GM21825 (cell line): Measurements from ENCODE around the gene ADISSP.

ENCODE experiments used
- ATAC-seq: cut with Tn5 transposase; IDR thresholded peaks from one replicate; pipeline ENCODE4 v1.9.1; 2021; ENCODE audit warnings: mild to moderate bottlenecking, moderate library complexity; ENCODE audit not compliant: unreplicated experiment

Gene ADISSP

DNA sequence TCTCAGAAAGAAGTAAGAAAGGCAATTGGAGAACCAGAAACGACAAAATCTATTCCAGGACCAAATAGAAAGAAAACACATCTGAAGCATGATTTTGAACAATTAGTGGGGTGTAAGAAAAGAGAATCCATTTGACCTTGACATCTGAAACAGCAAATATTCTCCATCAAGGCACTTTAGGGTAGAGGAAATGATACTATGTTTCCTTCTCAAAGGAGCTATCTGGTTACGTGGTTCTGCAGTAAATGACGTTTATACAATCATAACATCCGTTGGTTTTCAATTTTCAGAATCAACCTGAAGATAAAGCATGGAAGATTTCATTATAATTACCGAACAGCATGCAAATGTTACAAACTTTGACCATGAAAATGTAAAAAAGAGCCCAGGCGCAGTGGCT lies 46.9 kb downstream of the ADISSP start:
- no peak for ATAC-seq

DNA sequence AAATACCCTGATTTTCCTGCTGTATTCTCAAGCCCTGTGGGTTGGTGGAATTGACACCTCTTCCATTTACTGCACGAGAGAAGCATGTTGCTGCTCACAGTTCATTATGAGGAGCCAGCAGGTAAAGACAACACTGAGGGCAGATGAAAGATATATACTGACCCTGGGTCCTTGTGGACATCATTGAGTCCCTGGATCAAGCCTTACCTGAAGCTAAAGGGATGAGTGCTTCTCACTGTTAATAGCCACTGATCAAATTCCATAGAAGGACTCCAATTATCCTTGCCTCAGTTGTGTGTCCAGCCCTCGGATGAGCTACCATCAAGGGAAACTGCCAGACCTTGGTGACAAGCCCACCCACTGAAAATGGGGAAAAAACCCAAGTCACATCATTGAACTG lies 47.5 kb downstream of the ADISSP start:
- ATAC-seq, result no peak

DNA sequence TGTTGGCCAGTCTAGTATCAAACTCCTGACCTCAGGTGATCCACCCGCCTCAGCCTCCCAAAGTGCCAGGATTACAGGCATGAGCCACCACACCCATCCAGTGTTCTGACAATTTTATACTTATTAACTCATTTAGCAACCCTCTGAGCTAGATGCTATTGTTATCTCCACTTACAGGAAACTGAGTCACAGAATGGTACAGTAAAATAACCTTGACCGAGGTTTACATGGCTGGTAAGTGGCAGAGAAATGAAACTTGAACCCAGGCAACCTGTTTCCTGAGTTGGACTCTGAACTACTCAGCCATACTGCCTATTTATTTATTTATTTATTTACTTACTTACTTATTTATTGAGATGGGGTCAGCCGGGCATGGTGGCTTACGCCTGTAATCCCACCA lies 48.5 kb downstream of the ADISSP start:
- ATAC-seq, result no peak

DNA sequence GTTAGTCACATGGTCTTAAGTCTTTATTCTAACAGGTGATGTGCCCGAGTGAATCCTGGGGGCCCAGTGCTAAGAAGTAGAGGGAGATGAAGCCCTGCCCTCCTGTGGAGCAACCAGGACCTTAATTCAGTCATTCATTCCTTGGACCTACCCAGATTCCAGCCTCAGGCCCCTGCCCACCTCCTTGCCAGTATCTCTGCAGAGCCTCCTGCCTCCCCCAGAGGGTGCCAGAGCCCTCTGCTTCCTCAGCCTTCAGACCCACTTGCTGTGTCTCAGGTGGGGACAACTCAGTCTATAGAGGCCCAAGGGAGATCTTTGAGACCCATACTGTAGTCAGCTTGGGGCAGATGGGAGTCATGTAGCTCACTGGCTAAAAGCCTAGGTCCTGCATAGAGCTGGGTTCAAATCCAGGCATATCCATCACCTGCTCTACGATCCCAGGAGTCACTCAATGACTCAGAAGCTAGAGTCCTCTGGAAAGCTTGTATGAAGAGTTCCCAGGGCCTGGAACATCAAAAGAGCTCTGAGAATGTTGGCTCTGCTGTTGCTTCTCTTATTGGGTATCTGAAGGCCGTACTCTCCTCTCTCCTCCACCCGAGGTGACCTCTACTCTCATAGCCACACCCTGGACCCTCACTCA lies 51.2 kb downstream of the ADISSP start:
- no peak for ATAC-seq

- no peak for ATAC-seq
Measured at GRCh38 chr20:3714092-3714491, 53.5 kb downstream of the ADISSP start.

GRCh38 chr20:3712279-3712873 lies 55.2 kb downstream of the ADISSP start, which contains the start of gene SIGLEC1:
Gene SIGLEC1, minus strand, starts transcription at chr20:3712600. Its CDS starts 5,472 bp downstream, at chr20:3707128.
- ATAC-seq, result no peak

- no peak for ATAC-seq
Measured at GRCh38 chr20:3711484-3711941, 56.0 kb downstream of the ADISSP start.

GRCh38 chr20:3710703-3711483 lies 56.7 kb downstream of the ADISSP start:
- ATAC-seq, result no peak

DNA sequence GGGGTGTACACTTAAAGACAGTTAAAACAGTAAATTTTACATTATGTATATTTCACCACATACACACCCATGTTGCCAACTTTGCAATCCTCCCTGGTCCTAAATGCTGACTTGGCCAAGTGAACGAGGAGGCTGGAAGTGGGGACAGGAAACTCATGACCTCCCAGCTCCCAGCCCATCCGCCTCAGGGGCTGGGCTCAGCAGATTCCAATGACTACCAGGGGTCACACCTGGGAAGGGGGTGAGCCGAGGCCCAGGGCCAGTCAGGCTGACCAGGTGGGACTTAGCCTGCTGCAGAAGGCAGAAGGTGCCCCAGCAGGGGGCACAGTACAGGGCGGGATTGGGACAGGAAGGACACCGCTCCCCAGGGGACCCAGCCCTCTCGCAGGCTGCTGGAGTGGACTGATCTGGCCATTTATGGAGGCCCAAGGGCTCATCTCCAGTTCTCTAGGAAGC lies 57.5 kb downstream of the ADISSP start:
- ATAC-seq, result no peak

- no peak for ATAC-seq
Measured at GRCh38 chr20:3707508-3707899, 60.0 kb downstream of the ADISSP start.

- no peak for ATAC-seq
Measured at GRCh38 chr20:3706774-3707507, 60.6 kb downstream of the ADISSP start.

DNA sequence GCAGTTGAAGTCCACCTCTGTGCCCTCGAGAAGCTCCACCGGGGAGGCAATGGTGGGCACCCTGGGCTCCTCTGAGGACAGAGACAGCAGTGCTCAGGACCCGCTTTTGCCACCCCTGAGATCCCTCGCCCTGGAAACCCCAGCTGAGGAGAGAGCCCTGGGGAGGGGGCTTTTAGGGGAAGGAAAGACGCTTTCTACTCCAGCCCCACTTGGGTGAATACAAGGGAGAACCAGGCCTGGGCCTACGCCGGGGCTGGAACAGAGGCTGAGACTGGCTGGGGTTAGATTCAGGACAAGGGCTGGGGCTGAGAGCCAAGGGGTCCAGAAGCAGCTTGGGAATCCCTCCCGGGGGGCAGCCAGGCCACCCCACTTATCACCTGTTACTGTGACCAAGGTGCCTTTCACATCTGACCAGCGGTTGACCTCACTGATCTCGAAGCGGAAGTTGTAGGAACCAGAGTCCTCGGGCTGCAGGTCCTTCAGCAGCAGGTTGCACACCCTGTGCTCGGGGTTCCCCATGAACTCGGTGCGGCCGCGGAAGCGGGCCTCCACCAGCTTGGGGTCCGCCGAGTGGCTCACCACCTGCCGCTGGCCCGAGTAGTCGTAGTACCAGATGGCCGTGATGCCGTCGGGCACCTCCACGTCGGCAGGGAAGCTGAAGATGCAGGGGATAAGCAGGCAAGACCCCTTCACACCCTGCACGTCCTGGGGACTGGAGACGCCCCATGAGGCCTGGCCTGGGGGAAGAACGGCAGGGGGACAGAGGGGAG lies 61.4 kb downstream of the ADISSP start:
- no peak for ATAC-seq

DNA sequence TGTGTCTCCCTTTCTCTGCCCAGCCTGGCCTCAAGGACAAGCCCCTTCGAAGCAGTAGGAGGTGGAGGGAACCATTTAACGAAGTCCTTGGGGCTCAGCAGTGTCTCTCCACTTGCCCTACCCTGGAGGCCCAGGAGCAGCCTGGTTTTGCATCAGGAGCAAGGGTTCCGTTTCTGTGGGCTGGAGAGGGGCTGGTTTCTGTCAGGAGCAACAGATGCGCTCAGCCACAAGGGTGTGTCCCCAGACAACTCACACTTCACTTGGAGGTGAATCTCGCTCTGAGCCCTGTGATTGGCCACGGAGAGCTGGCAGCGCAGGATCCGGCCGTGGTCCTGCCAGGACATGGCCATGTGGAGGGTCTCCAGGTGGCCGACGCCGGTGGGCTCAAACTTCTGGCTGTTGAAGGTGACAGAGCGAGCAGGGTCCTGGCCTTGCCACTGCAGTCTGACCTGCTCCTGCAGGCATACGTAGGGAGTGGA lies 62.0 kb downstream of the ADISSP start:
- ATAC-seq, result no peak

DNA sequence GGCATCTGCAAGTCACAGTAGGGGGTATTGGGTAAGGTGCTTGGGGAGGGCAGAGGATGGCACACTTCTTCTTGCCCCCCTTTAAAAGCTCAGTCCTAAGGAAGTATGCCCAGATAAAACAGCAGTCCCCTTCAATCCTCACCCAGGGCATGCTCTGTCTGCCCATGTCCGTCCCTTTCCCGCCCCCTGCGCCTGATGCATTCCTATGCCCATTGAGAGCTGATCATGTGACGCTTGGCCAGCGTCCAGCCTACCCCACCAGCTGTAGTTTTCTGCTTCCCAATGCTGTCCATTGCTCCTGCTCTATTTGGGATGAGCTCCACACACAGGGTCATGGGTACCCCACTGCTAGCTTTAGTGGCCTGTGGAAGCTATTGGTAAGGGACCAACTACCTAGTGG lies 63.5 kb downstream of the ADISSP start:
- no peak for ATAC-seq
